ENCODE results near the gene TSPEAR.
"Not testable (repeated sequence)": the region's sequence is repeated elsewhere in the genome, so short reads cannot be mapped to it uniquely, and the experiment has no call there.

The TSPEAR gene

GRCh38 chr21:44649521-44650100, 61.8 kb downstream of the TSPEAR start:
- no peak for DNase-seq

- DNase-seq = no peak
Observed at GRCh38 chr21:44648557-44649311, 62.6 kb downstream of the TSPEAR start.

GRCh38 chr21:44647222-44647552, 64.2 kb downstream of the TSPEAR start:
- DNase-seq = no peak

- DNase-seq = not testable (repeated sequence)
Observed at GRCh38 chr21:44646366-44647221, 64.8 kb downstream of the TSPEAR start, which contains the start of gene KRTAP10-11. KRTAP10-11 (plus strand) TSS chr21:44646414; CDS start chr21:44646459, 45 bp downstream.

- DNase-seq = no peak
Observed at GRCh38 chr21:44644878-44645277, 66.5 kb downstream of the TSPEAR start.

- DNase-seq = no peak
Observed at GRCh38 chr21:44643741-44644310, 67.5 kb downstream of the TSPEAR start.

- no peak for DNase-seq
Observed at GRCh38 chr21:44640761-44641160, 70.6 kb downstream of the TSPEAR start.

- no peak for DNase-seq
Observed at GRCh38 chr21:44639331-44639655, 72.1 kb downstream of the TSPEAR start.

- not testable (repeated sequence) for DNase-seq
Observed at GRCh38 chr21:44638506-44639330, 72.7 kb downstream of the TSPEAR start.

- DNase-seq = not testable (repeated sequence)
Observed at GRCh38 chr21:44637851-44638348, 73.5 kb downstream of the TSPEAR start.

GRCh38 chr21:44637018-44637850, 74.1 kb downstream of the TSPEAR start, which contains the start of gene KRTAP10-10:
KRTAP10-10 (plus strand) TSS chr21:44637356; CDS start chr21:44637418, 62 bp downstream.
- DNase-seq = no peak

- no peak for DNase-seq
Observed at GRCh38 chr21:44636209-44637017, 75.0 kb downstream of the TSPEAR start.

- DNase-seq = no peak
Observed at GRCh38 chr21:44632067-44632466, 79.3 kb downstream of the TSPEAR start.

- DNase-seq = no peak
Observed at GRCh38 chr21:44630440-44630839, 80.9 kb downstream of the TSPEAR start.

GRCh38 chr21:44628707-44629391, 82.5 kb downstream of the TSPEAR start:
- DNase-seq = no peak

- DNase-seq = not testable (repeated sequence)
Observed at GRCh38 chr21:44627831-44628233, 83.5 kb downstream of the TSPEAR start.

- DNase-seq = not testable (repeated sequence)
Observed at GRCh38 chr21:44627181-44627822, 84.1 kb downstream of the TSPEAR start.

- DNase-seq = no peak
Observed at GRCh38 chr21:44626673-44627143, 84.7 kb downstream of the TSPEAR start, which contains the start of gene KRTAP10-9. KRTAP10-9 (plus strand) TSS chr21:44627093; CDS start chr21:44627172, 79 bp downstream.

- no peak for DNase-seq
Observed at GRCh38 chr21:44626262-44626661, 85.1 kb downstream of the TSPEAR start.

Measured in NCI-H82 (cell line).